GM12873 (cell line): Measurements from ENCODE around the gene PHKB.

Experiments
- TF ChIP-seq, protein P1 (sequence below): IDR thresholded peaks from 2 replicates; pipeline ENCODE4 v1.5.1; 2012; ENCODE audit warnings: low read depth, mild to moderate bottlenecking, moderate library complexity, low read length, control low read depth; ENCODE audit not compliant: insufficient read depth; ENCODE audit errors: missing control alignments

PHKB gene

DNA sequence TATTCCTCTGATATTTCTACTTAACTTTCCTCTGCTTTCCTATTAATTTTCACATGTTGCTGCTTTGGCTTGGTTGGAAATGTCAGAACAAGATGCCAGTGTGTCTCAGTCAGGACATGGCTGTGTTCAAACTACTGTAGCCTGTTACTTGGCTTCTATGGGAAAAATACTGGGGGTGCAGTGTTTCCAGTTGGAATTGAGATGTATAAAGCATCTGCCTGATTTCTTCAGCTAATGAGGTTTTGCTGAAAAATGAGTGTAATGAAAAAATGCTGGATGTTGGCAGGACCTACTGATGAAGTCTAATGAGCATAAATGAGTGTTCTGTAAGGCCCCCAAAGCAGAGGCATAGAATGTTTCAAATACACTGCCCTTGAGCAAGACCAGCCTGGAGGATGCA, 166.6 kb downstream of the PHKB start:
- TF ChIP-seq, protein P1, sequence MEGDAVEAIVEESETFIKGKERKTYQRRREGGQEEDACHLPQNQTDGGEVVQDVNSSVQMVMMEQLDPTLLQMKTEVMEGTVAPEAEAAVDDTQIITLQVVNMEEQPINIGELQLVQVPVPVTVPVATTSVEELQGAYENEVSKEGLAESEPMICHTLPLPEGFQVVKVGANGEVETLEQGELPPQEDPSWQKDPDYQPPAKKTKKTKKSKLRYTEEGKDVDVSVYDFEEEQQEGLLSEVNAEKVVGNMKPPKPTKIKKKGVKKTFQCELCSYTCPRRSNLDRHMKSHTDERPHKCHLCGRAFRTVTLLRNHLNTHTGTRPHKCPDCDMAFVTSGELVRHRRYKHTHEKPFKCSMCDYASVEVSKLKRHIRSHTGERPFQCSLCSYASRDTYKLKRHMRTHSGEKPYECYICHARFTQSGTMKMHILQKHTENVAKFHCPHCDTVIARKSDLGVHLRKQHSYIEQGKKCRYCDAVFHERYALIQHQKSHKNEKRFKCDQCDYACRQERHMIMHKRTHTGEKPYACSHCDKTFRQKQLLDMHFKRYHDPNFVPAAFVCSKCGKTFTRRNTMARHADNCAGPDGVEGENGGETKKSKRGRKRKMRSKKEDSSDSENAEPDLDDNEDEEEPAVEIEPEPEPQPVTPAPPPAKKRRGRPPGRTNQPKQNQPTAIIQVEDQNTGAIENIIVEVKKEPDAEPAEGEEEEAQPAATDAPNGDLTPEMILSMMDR, result no peak

DNA sequence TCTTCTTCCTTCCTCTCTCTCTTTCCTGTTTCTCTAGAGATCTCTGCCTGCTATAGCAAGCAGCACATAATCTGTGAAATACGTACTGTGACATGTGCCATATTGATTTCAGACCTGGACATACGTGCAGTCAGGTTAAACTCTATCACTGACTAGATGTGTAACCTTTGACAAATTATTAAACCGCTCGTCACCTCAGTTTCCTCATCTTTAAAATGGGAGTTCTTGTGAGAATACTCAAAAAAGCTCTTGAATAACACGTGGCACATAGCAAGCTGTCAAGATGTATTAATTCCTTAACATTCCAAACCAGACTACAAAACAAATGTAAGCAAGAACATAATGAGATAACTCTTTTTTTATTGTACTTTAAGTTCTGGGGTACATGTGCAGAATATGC, 170.0 kb downstream of the PHKB start:
- TF ChIP-seq, protein P1, result no peak

GRCh38 chr16:47634126-47634525, 173.0 kb downstream of the PHKB start:
- TF ChIP-seq, protein P1, result no peak

DNA sequence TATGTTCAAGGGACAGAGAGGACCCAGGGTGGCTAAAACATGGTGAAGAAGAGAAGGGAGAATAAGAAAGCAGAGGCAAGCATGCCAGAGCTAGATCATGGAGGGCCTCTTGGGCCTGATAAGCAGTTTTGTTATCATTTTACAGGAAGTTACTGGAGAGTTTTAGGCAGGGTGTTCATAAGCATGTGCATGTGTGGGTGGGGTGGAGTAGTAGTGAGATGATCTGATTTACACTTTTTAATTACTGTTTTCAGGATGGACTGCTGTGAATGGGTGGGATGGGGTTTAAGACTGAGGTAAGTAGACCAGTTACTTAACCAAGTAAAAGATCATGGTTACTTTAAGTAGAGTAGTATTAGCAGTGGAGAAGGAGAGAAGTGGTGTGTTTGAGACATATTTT, 173.6 kb downstream of the PHKB start:
- TF ChIP-seq, protein P1, result no peak

GRCh38 chr16:47636501-47637099, 175.5 kb downstream of the PHKB start:
- TF ChIP-seq, protein P1, result no peak

DNA sequence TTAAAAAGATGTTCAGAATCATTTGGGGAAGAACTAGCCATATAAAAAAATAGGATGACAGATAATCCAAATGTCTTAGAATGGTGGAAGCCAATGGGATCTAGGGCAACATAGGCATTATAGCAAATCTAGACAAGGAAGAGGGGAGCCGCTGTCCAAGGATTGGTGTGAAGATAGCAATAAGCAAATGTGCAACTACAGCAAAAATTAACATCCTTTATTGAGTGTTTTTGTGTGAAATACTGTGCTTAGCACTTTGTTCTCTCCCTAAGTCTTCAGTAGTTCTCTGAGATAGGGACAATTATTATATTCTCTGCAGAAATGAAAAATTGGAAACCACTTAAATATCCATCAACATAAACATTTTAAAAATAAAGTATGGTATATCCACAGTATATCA, 177.0 kb downstream of the PHKB start:
- TF ChIP-seq, protein P1, result no peak

GRCh38 chr16:47640661-47641060, 179.5 kb downstream of the PHKB start:
- TF ChIP-seq, protein P1, result no peak
